Liver (tissue), 9 donors: ENCODE data around the gene CIPC. TPM values are rescaled to one million over a fixed set of nuclear protein-coding genes. Genes with fewer than 3 reads are reported as not detected.

ENCODE experiments used
- DNase-seq: peaks from one replicate; pipeline ENCODE4 v3.0.0-alpha.2; 2017; ENCODE audit warnings: low spot score
- H3K27ac ChIP-seq, 2 donors: one replicate each; pipeline ENCODE4 v1.7.0; 2013; ENCODE audit warnings: inconsistent platforms in 2 of 2, low read length in 2 of 2, control low read depth in 1 of 2, low read depth in 1 of 2, mild to moderate bottlenecking in 1 of 2
- H3K27me3 ChIP-seq, 4 donors: one replicate each; pipeline versions ENCODE4 v1.6.1 to v1.7.0; 2013; ENCODE audit warnings: low read length in 3 of 4, inconsistent platforms in 1 of 4, mild to moderate bottlenecking in 1 of 4, moderate library complexity in 1 of 4; ENCODE audit not compliant: control insufficient read depth in 4 of 4, insufficient read depth in 4 of 4
- H3K36me3 ChIP-seq, 4 donors: one replicate each; pipeline versions ENCODE4 v1.6.1 to v1.7.0; 2013; ENCODE audit warnings: low read length in 3 of 4, mild to moderate bottlenecking in 3 of 4, low read depth in 1 of 4, moderate library complexity in 1 of 4; ENCODE audit not compliant: control insufficient read depth in 4 of 4, insufficient read depth in 3 of 4
- H3K4me1 ChIP-seq, 4 donors: one replicate each; pipeline versions ENCODE4 v1.6.1 to v1.7.0; 2013; ENCODE audit warnings: low read length in 3 of 4, mild to moderate bottlenecking in 3 of 4, moderate library complexity in 1 of 4; ENCODE audit not compliant: control insufficient read depth in 4 of 4, insufficient read depth in 4 of 4
- H3K4me3 ChIP-seq, 3 donors: one replicate each; pipeline versions ENCODE4 v1.6.1 to v1.7.0; 2013; ENCODE audit warnings: low read length in 3 of 3, control low read depth in 1 of 3, low read depth in 1 of 3, mild to moderate bottlenecking in 1 of 3
- H3K9ac ChIP-seq, 2 donors: one replicate each; pipeline ENCODE4 v1.7.0; 2013; ENCODE audit warnings: low read length in 2 of 2, mild to moderate bottlenecking in 2 of 2, moderate library complexity in 2 of 2, control low read depth in 1 of 2, low read depth in 1 of 2
- H3K9me3 ChIP-seq, 4 donors: one replicate each; pipeline versions ENCODE4 v1.6.1 to v1.7.0; 2013; ENCODE audit warnings: low read length in 3 of 4; ENCODE audit not compliant: control insufficient read depth in 4 of 4
- ATF3 ChIP-seq: IDR thresholded peaks from 2 replicates; pipeline ENCODE4 v1.6.1; 2016; ENCODE audit warnings: antibody characterized with exemption
- CTCF ChIP-seq: fragments of 150-350 bp; IDR thresholded peaks from 2 replicates; pipeline ENCODE4 v1.5.1; 2017; ENCODE audit warnings: improper control_type of control experiment, low read depth, low read length; ENCODE audit not compliant: missing input control
- FOXA1 ChIP-seq: IDR thresholded peaks from 2 replicates; pipeline ENCODE4 v1.6.1; 2016; ENCODE audit warnings: antibody characterized with exemption
- FOXA2 ChIP-seq: IDR thresholded peaks from 2 replicates; pipeline ENCODE4 v1.6.1; 2016; ENCODE audit warnings: antibody characterized with exemption
- GABPA ChIP-seq, 2 donors: IDR thresholded peaks in 1 of 2; conservative IDR thresholded peaks in 1 of 2; 2 replicates each; pipeline ENCODE4 v1.6.1; 2016; ENCODE audit warnings: antibody characterized with exemption in 2 of 2, mild to moderate bottlenecking in 1 of 2, moderate library complexity in 1 of 2
- HNF4A ChIP-seq, 2 donors: conservative IDR thresholded peaks; 2 replicates each; pipeline ENCODE4 v1.6.1; 2016; ENCODE audit warnings: antibody characterized with exemption in 2 of 2, mild to moderate bottlenecking in 2 of 2
- HNF4G ChIP-seq: IDR thresholded peaks from 2 replicates; pipeline ENCODE4 v1.6.1; 2016; ENCODE audit warnings: antibody characterized with exemption
- JUND ChIP-seq, 2 donors: IDR thresholded peaks; 2 replicates each; pipeline ENCODE4 v1.6.1; 2016; ENCODE audit warnings: antibody characterized with exemption in 2 of 2
- MAX ChIP-seq: IDR thresholded peaks from 2 replicates; pipeline ENCODE4 v1.6.1; 2016; ENCODE audit warnings: antibody characterized with exemption
- NR2F2 ChIP-seq: IDR thresholded peaks from 2 replicates; pipeline ENCODE4 v1.6.1; 2016; ENCODE audit warnings: antibody characterized with exemption
- RAD21 ChIP-seq, 2 donors: IDR thresholded peaks; 2 replicates each; pipeline ENCODE4 v1.6.1; 2016; ENCODE audit warnings: antibody characterized with exemption in 2 of 2, mild to moderate bottlenecking in 2 of 2
- REST ChIP-seq: IDR thresholded peaks from 2 replicates; pipeline ENCODE4 v1.6.1; 2016; ENCODE audit warnings: antibody characterized with exemption, mild to moderate bottlenecking
- RXRA ChIP-seq, 2 donors: IDR thresholded peaks; 2 replicates each; pipeline ENCODE4 v1.6.1; 2017 to 2018; ENCODE audit warnings: antibody characterized with exemption in 2 of 2, mild to moderate bottlenecking in 1 of 2
- SP1 ChIP-seq: IDR thresholded peaks from 2 replicates; pipeline ENCODE4 v1.6.1; 2018; ENCODE audit warnings: antibody characterized with exemption, mild to moderate bottlenecking
- TAF1 ChIP-seq: conservative IDR thresholded peaks from 2 replicates; pipeline ENCODE4 v1.6.1; 2016; ENCODE audit warnings: antibody characterized with exemption, mild to moderate bottlenecking
- YY1 ChIP-seq: IDR thresholded peaks from 2 replicates; pipeline ENCODE4 v1.6.1; 2016; ENCODE audit warnings: antibody characterized with exemption, mild to moderate bottlenecking
- ZBTB33 ChIP-seq: IDR thresholded peaks from 2 replicates; pipeline ENCODE4 v1.6.1; 2016; ENCODE audit warnings: antibody characterized with exemption
- WGBS: extraction: QIAGEN DNeasy Blood & Tissue Kit; methylation state at CpG from one replicate; pipeline ENCODE4 v1.1.7; 2013; 5-methylcytosine and 5-hydroxymethylcytosine counted together
- polyA plus RNA-seq, 2 donors: library from polyadenylated mRNA; stranded (reverse) in 1 of 2; unstranded in 1 of 2; fragments of 200-250 nt in 1 of 2; fragments of >200 nt in 1 of 2; fragmentation: Nextera tagmentation in 1 of 2; extraction: Ambion mirVana in 1 of 2; gene quantifications; one replicate each; pipeline versions ENCODE4 v1.2.1 to v1.2.3, GENCODE V29; 2013 to 2015
- total RNA-seq, 2 donors: library from RNA; depleted of rRNA; stranded (reverse); fragments of >200 nt; gene quantifications; one replicate each; pipeline ENCODE4 v1.2.3, GENCODE V29; 2014
- donor health status: healthy.
- donor health status: healthy.
- donor health status: healthy.
- donor health status: healthy.
- donor health status: healthy.

Gene CIPC
- total and polyA plus RNA-seq, 4 donors: 5.2 to 17.8 (median 6.7) TPM

GRCh38 chr14:77084985-77085384, 13.1 kb upstream of the CIPC start:
- no peak for DNase-seq
- WGBS: 61% methylated on average over 5 of the region's 5 CpGs
- H3K27ac ChIP-seq: no peak overlapping the region

GRCh38 chr14:77085538-77085937, 12.5 kb upstream of the CIPC start:
- H3K27ac ChIP-seq: no peak overlapping the region
- no peaks in the 10 kb centered on the region for H3K27me3 ChIP-seq
- H3K36me3 ChIP-seq: no peaks in the 10 kb centered on the region
- no peak overlapping the region for H3K4me3 ChIP-seq
- no peaks in the 10 kb centered on the region for H3K4me1 ChIP-seq
- H3K9me3 ChIP-seq: no peaks in the 10 kb centered on the region
- TF ChIP-seq REST (no peak), SP1 (no peak), MAX (no peak), HNF4A (conservative IDR thresholded peaks at IDR 0.05) (no peak), YY1 (no peak), GABPA (IDR thresholded peaks at IDR 0.05 in 1 of 2, conservative IDR thresholded peaks at IDR 0.05 in 1 of 2) (no peak), HNF4G (no peak), JUND (IDR thresholded peaks at IDR 0.05) (no peak), NR2F2 (no peak), RAD21 (IDR thresholded peaks at IDR 0.05) (no peak), CTCF (no peak), ATF3 (no peak), RXRA (IDR thresholded peaks at IDR 0.05) (no peak), ZBTB33 (no peak), FOXA2 (no peak), FOXA1 (no peak)
- DNase-seq: no peak
- 93% methylated on average over 4 of the region's 4 CpGs for WGBS
- no peak overlapping the region for H3K9ac ChIP-seq

More at GRCh38 chr14:77084985-77085384, 13.1 kb upstream of the CIPC start:
- Histone ChIP-seq H3K4me1 (no peaks in the 10 kb centered on the region), H3K9ac (no peak overlapping the region), H3K9me3 (no peaks in the 10 kb centered on the region), H3K4me3 (no peak overlapping the region), H3K27me3 (no peaks in the 10 kb centered on the region), H3K36me3 (no peaks in the 10 kb centered on the region)
- TF ChIP-seq ATF3 (no peak), RAD21 (IDR thresholded peaks at IDR 0.05) (no peak), TAF1 (no peak), NR2F2 (no peak)
